ENCODE measurements around the gene FUZ. TPM values are rescaled to one million over a fixed set of nuclear protein-coding genes. Genes with fewer than 3 reads are reported as not detected.

Gene FUZ
- total and polyA plus RNA-seq, 4 donors, result 3.8 to 12.5 (median 7.0) TPM

GRCh38 chr19:49857838-49858087, 44.7 kb upstream of the FUZ start:
- peaks cover 1 to 3% (median 3%) of the 10 kb centered on the region in 4 donors for H3K4me1 ChIP-seq (ENCODE audit: control insufficient read depth in 4 of 4, insufficient read depth in 4 of 4, low read length in 3 of 4)
- no peak for DNase-seq (ENCODE audit: low spot score)
- peaks cover 0 to 49% (median 8%) of the 10 kb centered on the region in 4 donors for H3K36me3 ChIP-seq (ENCODE audit: control insufficient read depth in 4 of 4, insufficient read depth in 3 of 4, low read depth in 1 of 4, low read length in 3 of 4)
- no peak overlapping the region for H3K4me3 ChIP-seq (ENCODE audit: low read depth in 1 of 3, low read length in 3 of 3)
- 92% methylated on average over 5 of the region's 5 CpGs for WGBS
- H3K9me3 ChIP-seq (ENCODE audit: control insufficient read depth in 4 of 4, low read length in 3 of 4), result no peaks in the 10 kb centered on the region
- H3K9ac ChIP-seq (ENCODE audit: low read depth in 1 of 2, low read length in 2 of 2), result no peak overlapping the region
- TF ChIP-seq EGR1 (IDR thresholded peaks at IDR 0.05; ENCODE audit: low read depth in 2 of 2) (no peak), YY1 (IDR thresholded peaks at IDR 0.05) (no peak), FOXA1 (IDR thresholded peaks at IDR 0.05) (no peak), JUND (IDR thresholded peaks at IDR 0.05) (no peak), TAF1 (conservative IDR thresholded peaks at IDR 0.05) (no peak), GABPA (IDR thresholded peaks at IDR 0.05 in 1 of 2, conservative IDR thresholded peaks at IDR 0.05 in 1 of 2) (no peak), HNF4A (conservative IDR thresholded peaks at IDR 0.05) (no peak), FOXA2 (IDR thresholded peaks at IDR 0.05) (no peak), HNF4G (IDR thresholded peaks at IDR 0.05) (no peak), NR2F2 (IDR thresholded peaks at IDR 0.05) (no peak), SP1 (IDR thresholded peaks at IDR 0.05) (no peak)
- TF ChIP-seq, protein P1, sequence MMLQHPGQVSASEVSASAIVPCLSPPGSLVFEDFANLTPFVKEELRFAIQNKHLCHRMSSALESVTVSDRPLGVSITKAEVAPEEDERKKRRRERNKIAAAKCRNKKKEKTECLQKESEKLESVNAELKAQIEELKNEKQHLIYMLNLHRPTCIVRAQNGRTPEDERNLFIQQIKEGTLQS (IDR thresholded peaks at IDR 0.05), result no peak
- TF ChIP-seq, protein P2, sequence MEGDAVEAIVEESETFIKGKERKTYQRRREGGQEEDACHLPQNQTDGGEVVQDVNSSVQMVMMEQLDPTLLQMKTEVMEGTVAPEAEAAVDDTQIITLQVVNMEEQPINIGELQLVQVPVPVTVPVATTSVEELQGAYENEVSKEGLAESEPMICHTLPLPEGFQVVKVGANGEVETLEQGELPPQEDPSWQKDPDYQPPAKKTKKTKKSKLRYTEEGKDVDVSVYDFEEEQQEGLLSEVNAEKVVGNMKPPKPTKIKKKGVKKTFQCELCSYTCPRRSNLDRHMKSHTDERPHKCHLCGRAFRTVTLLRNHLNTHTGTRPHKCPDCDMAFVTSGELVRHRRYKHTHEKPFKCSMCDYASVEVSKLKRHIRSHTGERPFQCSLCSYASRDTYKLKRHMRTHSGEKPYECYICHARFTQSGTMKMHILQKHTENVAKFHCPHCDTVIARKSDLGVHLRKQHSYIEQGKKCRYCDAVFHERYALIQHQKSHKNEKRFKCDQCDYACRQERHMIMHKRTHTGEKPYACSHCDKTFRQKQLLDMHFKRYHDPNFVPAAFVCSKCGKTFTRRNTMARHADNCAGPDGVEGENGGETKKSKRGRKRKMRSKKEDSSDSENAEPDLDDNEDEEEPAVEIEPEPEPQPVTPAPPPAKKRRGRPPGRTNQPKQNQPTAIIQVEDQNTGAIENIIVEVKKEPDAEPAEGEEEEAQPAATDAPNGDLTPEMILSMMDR (IDR thresholded peaks at IDR 0.05; ENCODE audit: low read depth, low read length, missing input control), result no peak
- no peak overlapping the region for H3K27ac ChIP-seq (ENCODE audit: low read depth in 1 of 2, low read length in 2 of 2)
- H3K27me3 ChIP-seq (ENCODE audit: control insufficient read depth in 4 of 4, insufficient read depth in 4 of 4, low read length in 3 of 4), result no peaks in the 10 kb centered on the region

DNA sequence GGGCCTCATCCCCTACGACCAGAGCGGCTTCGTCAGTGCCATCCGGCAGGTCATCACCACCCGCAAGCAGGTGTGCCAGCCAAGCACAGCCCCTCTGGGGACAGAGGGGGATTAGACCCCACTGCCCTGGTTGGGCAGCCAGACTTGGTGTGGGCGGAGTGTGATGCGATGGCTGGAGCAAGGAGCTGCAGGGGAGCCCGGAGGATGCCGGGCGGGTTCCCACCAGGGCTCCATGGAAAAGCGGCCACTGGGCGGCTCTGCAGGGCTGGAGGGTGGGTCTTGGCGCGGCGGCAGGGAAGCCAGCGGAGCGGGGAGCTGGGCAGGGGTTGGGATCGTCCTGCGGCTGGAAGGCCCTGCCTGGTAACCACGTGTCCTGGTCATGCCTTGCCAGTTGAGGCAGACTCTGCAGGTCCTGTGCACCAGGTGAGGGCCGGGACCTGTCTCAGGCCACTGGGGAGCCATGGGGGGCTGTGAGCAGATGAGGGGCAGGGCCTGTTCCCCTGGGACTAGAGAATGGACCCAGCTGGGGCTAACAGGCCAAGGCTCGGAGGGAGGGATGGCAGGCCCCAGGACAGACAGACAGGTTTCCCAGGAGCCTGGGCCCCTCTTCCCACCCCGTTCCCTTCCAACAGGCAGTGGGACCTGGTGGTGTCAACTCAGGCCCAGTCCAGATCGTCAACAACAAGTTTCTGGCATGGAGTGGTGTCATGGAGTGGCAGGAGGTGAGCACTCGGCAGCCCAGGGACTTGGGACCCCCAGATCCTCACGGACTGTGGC, 44.2 kb upstream of the FUZ start:
- no peak for TF ChIP-seq REST (IDR thresholded peaks at IDR 0.05)
- TF ChIP-seq, protein P2 (IDR thresholded peaks at IDR 0.05; ENCODE audit: low read depth, low read length, missing input control), result no peak
- TF ChIP-seq NR2F2 (IDR thresholded peaks at IDR 0.05), result no peak
- TF ChIP-seq FOXA2 (IDR thresholded peaks at IDR 0.05), result no peak
- TF ChIP-seq SP1 (IDR thresholded peaks at IDR 0.05), result no peak
- no peak for TF ChIP-seq JUND (IDR thresholded peaks at IDR 0.05)
- TF ChIP-seq RXRA (IDR thresholded peaks at IDR 0.05), result no peak
- TF ChIP-seq RAD21 (IDR thresholded peaks at IDR 0.05), result no peak
- no peak for TF ChIP-seq TAF1 (conservative IDR thresholded peaks at IDR 0.05)
- TF ChIP-seq HNF4A (conservative IDR thresholded peaks at IDR 0.05), result no peak
- TF ChIP-seq EGR1 (IDR thresholded peaks at IDR 0.05; ENCODE audit: low read depth in 2 of 2), result no peak
- TF ChIP-seq, protein P3, sequence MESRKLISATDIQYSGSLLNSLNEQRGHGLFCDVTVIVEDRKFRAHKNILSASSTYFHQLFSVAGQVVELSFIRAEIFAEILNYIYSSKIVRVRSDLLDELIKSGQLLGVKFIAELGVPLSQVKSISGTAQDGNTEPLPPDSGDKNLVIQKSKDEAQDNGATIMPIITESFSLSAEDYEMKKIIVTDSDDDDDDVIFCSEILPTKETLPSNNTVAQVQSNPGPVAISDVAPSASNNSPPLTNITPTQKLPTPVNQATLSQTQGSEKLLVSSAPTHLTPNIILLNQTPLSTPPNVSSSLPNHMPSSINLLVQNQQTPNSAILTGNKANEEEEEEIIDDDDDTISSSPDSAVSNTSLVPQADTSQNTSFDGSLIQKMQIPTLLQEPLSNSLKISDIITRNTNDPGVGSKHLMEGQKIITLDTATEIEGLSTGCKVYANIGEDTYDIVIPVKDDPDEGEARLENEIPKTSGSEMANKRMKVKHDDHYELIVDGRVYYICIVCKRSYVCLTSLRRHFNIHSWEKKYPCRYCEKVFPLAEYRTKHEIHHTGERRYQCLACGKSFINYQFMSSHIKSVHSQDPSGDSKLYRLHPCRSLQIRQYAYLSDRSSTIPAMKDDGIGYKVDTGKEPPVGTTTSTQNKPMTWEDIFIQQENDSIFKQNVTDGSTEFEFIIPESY (IDR thresholded peaks at IDR 0.05), result no peak
- no peak for TF ChIP-seq FOXA1 (IDR thresholded peaks at IDR 0.05)
- 96% methylated on average over 26 of the region's 26 CpGs for WGBS
- Histone ChIP-seq H3K36me3 (ENCODE audit: control insufficient read depth in 4 of 4, insufficient read depth in 3 of 4, low read depth in 1 of 4, low read length in 3 of 4) (peaks cover 0 to 49% (median 8%) of the 10 kb centered on the region in 4 donors), H3K27ac (ENCODE audit: low read depth in 1 of 2, low read length in 2 of 2) (no peak overlapping the region), H3K9me3 (ENCODE audit: control insufficient read depth in 4 of 4, low read length in 3 of 4) (no peaks in the 10 kb centered on the region), H3K4me3 (ENCODE audit: low read depth in 1 of 3, low read length in 3 of 3) (no peak overlapping the region), H3K27me3 (ENCODE audit: control insufficient read depth in 4 of 4, insufficient read depth in 4 of 4, low read length in 3 of 4) (no peaks in the 10 kb centered on the region), H3K9ac (ENCODE audit: low read depth in 1 of 2, low read length in 2 of 2) (no peak overlapping the region), H3K4me1 (ENCODE audit: control insufficient read depth in 4 of 4, insufficient read depth in 4 of 4, low read length in 3 of 4) (peaks cover 1 to 9% (median 7%) of the 10 kb centered on the region in 4 donors)
- no peak for DNase-seq (ENCODE audit: low spot score)

All from liver (tissue), 9 donors.